IMR-90 (cell line): ENCODE data around the gene SLC25A12. TPM values are rescaled to one million over a fixed set of nuclear protein-coding genes. Genes with fewer than 3 reads are reported as not detected.

Experiments
- ATAC-seq: fragments of 200-7000 bp; cut with Tn5 transposase; 2 replicates; pipeline ENCODE4 v1.9.1; 2020; ENCODE audit warnings: low read depth, mild to moderate bottlenecking, moderate library complexity
- BruUV-seq: library from RNA; stranded (reverse); fragments of 400-500 nt; replicated peaks from 2 replicates; lab custom pipeline; 2021; lab: Mats Ljungman, UMichigan
- CTCF ChIA-PET: fragments of 300-600 bp; formaldehyde crosslinking; extraction: SDS; loops from one replicate; lab custom pipeline; 2021; ENCODE audit warnings: antibody characterized with exemption; lab: Yijun Ruan, JAX
- POLR2A ChIA-PET: fragments of 300-600 bp; sonication (Branson Sonifier 250); formaldehyde crosslinking; loops from one replicate; lab custom pipeline; 2022; ENCODE audit warnings: antibody characterized with exemption; ENCODE audit not compliant: unreplicated experiment; lab: Charles Lee
- DNase-seq: peaks from one replicate; pipeline ENCODE4 v3.0.0; 2013
- H2AFZ ChIP-seq: replicated peaks from 2 replicates; pipeline ENCODE3; 2013; ENCODE audit warnings: low read length, mild to moderate bottlenecking; ENCODE audit not compliant: poor library complexity
- H2AK5ac ChIP-seq: 2 replicates; pipeline ENCODE4 v1.6.1; 2013; ENCODE audit warnings: low read depth, low read length, inconsistent platforms
- H2AK9ac ChIP-seq: replicated peaks from 2 replicates; pipeline ENCODE3; 2013; ENCODE audit warnings: mild to moderate bottlenecking, low read depth, low read length, moderate library complexity; ENCODE audit not compliant: poor library complexity
- H2BK120ac ChIP-seq: 2 replicates; pipeline ENCODE4 v1.6.1; 2013; ENCODE audit warnings: low read depth, low read length, inconsistent platforms
- H2BK15ac ChIP-seq: 3 replicates; pipeline ENCODE4 v1.6.1; 2013; ENCODE audit warnings: low read depth, low read length, inconsistent platforms
- H2BK20ac ChIP-seq: 2 replicates; pipeline ENCODE4 v1.6.1; 2013; ENCODE audit warnings: low read depth, mild to moderate bottlenecking, inconsistent platforms, low read length, moderate library complexity
- H2BK5ac ChIP-seq: 2 replicates; pipeline ENCODE4 v1.6.1; 2013; ENCODE audit warnings: mild to moderate bottlenecking, low read depth, low read length, inconsistent platforms; ENCODE audit not compliant: poor library complexity, severe bottlenecking
- H3K14ac ChIP-seq: replicated peaks from 2 replicates; pipeline ENCODE4 v1.6.1; 2013; ENCODE audit warnings: low read depth, low read length, inconsistent platforms
- H3K18ac ChIP-seq: 2 replicates; pipeline ENCODE4 v1.6.1; 2013; ENCODE audit warnings: low read depth, low read length, control low read depth
- H3K23ac ChIP-seq: 2 replicates; pipeline ENCODE4 v1.6.1; 2013; ENCODE audit warnings: low read depth, low read length, inconsistent platforms
- H3K27ac ChIP-seq: 2 replicates; pipeline ENCODE4 v1.5.1; 2013; ENCODE audit warnings: mild to moderate bottlenecking, control low read depth, low read length; ENCODE audit not compliant: insufficient read depth
- H3K27me3 ChIP-seq: 2 replicates; pipeline ENCODE4 v1.6.1; 2013; ENCODE audit warnings: low read length; ENCODE audit not compliant: control insufficient read depth, insufficient read depth
- H3K36me3 ChIP-seq: 2 replicates; pipeline ENCODE4 v1.6.1; 2013; ENCODE audit warnings: low read length, mixed read lengths; ENCODE audit not compliant: control insufficient read depth, insufficient read depth
- H3K4ac ChIP-seq: 2 replicates; pipeline ENCODE4 v1.6.1; 2013; ENCODE audit warnings: low read depth, low read length, inconsistent platforms
- H3K4me1 ChIP-seq: 2 replicates; pipeline ENCODE4 v1.6.1; 2013; ENCODE audit warnings: low read length, mixed read lengths; ENCODE audit not compliant: control insufficient read depth, insufficient read depth
- H3K4me2 ChIP-seq: 2 replicates; pipeline ENCODE4 v1.6.1; 2013; ENCODE audit warnings: low read depth, mild to moderate bottlenecking, control low read depth, low read length, moderate library complexity
- H3K4me3 ChIP-seq: 2 replicates; pipeline ENCODE4 v1.5.1; 2013; ENCODE audit warnings: low read depth, mild to moderate bottlenecking, control low read depth, low read length, moderate library complexity; ENCODE audit not compliant: insufficient read depth
- H3K56ac ChIP-seq: 2 replicates; pipeline ENCODE4 v1.6.1; 2013; ENCODE audit warnings: low read length, inconsistent platforms; ENCODE audit not compliant: insufficient read depth; ENCODE audit errors: extremely low read depth
- H3K79me1 ChIP-seq, 2 experiments: 2 replicates each; pipeline ENCODE4 v1.6.1; 2013; ENCODE audit warnings: low read length in 2 of 2, inconsistent platforms in 1 of 2, low read depth in 1 of 2
- H3K9ac ChIP-seq: 2 replicates; pipeline ENCODE4 v1.6.1; 2013; ENCODE audit warnings: low read depth, low read length, control low read depth
- H3K9me1 ChIP-seq: 2 replicates; pipeline ENCODE4 v1.6.1; 2013; ENCODE audit warnings: low read length, inconsistent platforms; ENCODE audit not compliant: insufficient read depth
- H3K9me3 ChIP-seq: 2 replicates; pipeline ENCODE4 v1.6.1; 2013; ENCODE audit warnings: low read length; ENCODE audit not compliant: control insufficient read depth, insufficient read depth
- H4K20me1 ChIP-seq: 2 replicates; pipeline ENCODE4 v1.6.1; 2013; ENCODE audit warnings: low read length, inconsistent platforms; ENCODE audit not compliant: insufficient read depth
- H4K5ac ChIP-seq: 2 replicates; pipeline ENCODE4 v1.6.1; 2013; ENCODE audit warnings: mild to moderate bottlenecking, low read depth, low read length, control low read depth
- H4K8ac ChIP-seq, 2 experiments: 2 replicates each; pipeline ENCODE4 v1.6.1; 2013; ENCODE audit warnings: low read depth in 2 of 2, low read length in 2 of 2, control low read depth in 1 of 2, inconsistent platforms in 1 of 2
- H4K91ac ChIP-seq: 2 replicates; pipeline ENCODE4 v1.6.1; 2013; ENCODE audit warnings: low read depth, low read length, inconsistent platforms; ENCODE audit not compliant: insufficient read depth
- BHLHE40 ChIP-seq: fragments of 150-350 bp; IDR thresholded peaks from 2 replicates; pipeline ENCODE4 v1.6.1; 2016; ENCODE audit warnings: mild to moderate bottlenecking, low read depth, low read length
- CHD1 ChIP-seq: IDR thresholded peaks from 2 replicates; pipeline ENCODE4 v1.6.1; 2012; ENCODE audit warnings: low read depth, low read length, improper control_type of control experiment
- FOS ChIP-seq: fragments of 150-350 bp; IDR thresholded peaks from 2 replicates; pipeline ENCODE4 v1.6.1; 2016; ENCODE audit warnings: low read depth, low read length
- MXI1 ChIP-seq: IDR thresholded peaks from 2 replicates; pipeline ENCODE4 v1.6.1; 2012; ENCODE audit warnings: low read depth, mild to moderate bottlenecking, low read length, moderate library complexity, borderline replicate concordance
- NFE2L2 ChIP-seq: fragments of 150-350 bp; IDR thresholded peaks from 2 replicates; pipeline ENCODE4 v1.6.1; 2016; ENCODE audit warnings: low read depth, mild to moderate bottlenecking, low read length
- POLR2A ChIP-seq: IDR thresholded peaks from 2 replicates; pipeline ENCODE4 v1.6.1; 2012; ENCODE audit warnings: mild to moderate bottlenecking, low read depth, low read length
- RAD21 ChIP-seq: IDR thresholded peaks from 2 replicates; pipeline ENCODE4 v1.6.1; 2012; ENCODE audit warnings: low read length, improper control_type of control experiment
- RCOR1 ChIP-seq: IDR thresholded peaks from 2 replicates; pipeline ENCODE4 v1.6.1; 2012; ENCODE audit warnings: mild to moderate bottlenecking, low read length, improper control_type of control experiment; ENCODE audit not compliant: insufficient replicate concordance
- SMC3 ChIP-seq: fragments of 150-350 bp; IDR thresholded peaks from 2 replicates; pipeline ENCODE4 v1.6.1; 2016; ENCODE audit warnings: low read depth, mild to moderate bottlenecking, antibody characterized with exemption, low read length, moderate library complexity
- WGBS, 2 experiments: methylation state at CpG; one replicate each; pipeline versions ENCODE4 v1.1.5 to v1.1.7; 2013; ENCODE audit warnings: missing lambda C conversion rate in 2 of 2; ENCODE audit not compliant: insufficient read length in 1 of 2; ENCODE audit errors: extremely low coverage in 2 of 2; 5-methylcytosine and 5-hydroxymethylcytosine counted together
- dilution Hi-C: fragments of 300-500 bp; cut with HindIII; formaldehyde crosslinking; loops from one replicate; pipeline ENCODE4 v1.14.3; 2018; ENCODE audit warnings: low sequenced_read_pairs; ENCODE audit not compliant: unreplicated experiment
- in situ Hi-C: fragments of 300-500 bp; cut with MboI; formaldehyde crosslinking; loops from 3 replicates; pipeline ENCODE4 v1.14.3; 2019; ENCODE audit warnings: low sequenced_read_pairs, inconsistent platforms, mixed read lengths
- intact Hi-C: fragments of 100-400 bp; cut with micrococcal nuclease; formaldehyde crosslinking; loops from 2 replicates; pipeline ENCODE4 v1.10.0; 2022
- polyA plus RNA-seq, 3 experiments: library from polyadenylated mRNA; depleted of rRNA; stranded (reverse); fragments of >200 nt; gene quantifications; 2 replicates each; pipeline ENCODE4 v1.2.3, GENCODE V29; 2012; ENCODE audit warnings: low replicate concordance in 1 of 3
- total RNA-seq: library from RNA; depleted of rRNA; stranded (reverse); fragments of >200 nt; gene quantifications from 2 replicates; pipeline ENCODE4 v1.2.3, GENCODE V29; 2012
- TF ChIP-seq, protein P1 (sequence below): conservative IDR thresholded peaks from 2 replicates; pipeline ENCODE4 v1.5.1; 2012; ENCODE audit warnings: mild to moderate bottlenecking, low read depth, low read length, improper control_type of control experiment

The SLC25A12 gene
- total and polyA plus RNA-seq, 2 of the 4 experiments (the other 2 are of a cell fraction) = 16.3 to 17.6 TPM

GRCh38 chr2:171754254-171754939 lies 139.6 kb downstream of the SLC25A12 start:
- no peak overlapping the region for H3K56ac ChIP-seq
- H3K23ac ChIP-seq = no peak overlapping the region
- no peak overlapping the region for H2AK9ac ChIP-seq
- H4K91ac ChIP-seq = no peak overlapping the region
- H3K27me3 ChIP-seq = no peaks in the 10 kb centered on the region
- no peaks in the 10 kb centered on the region for H3K9me3 ChIP-seq
- no peak overlapping the region for H2BK5ac ChIP-seq
- dilution Hi-C loops = no loop called here
- no peak overlapping the region for H3K27ac ChIP-seq
- H4K5ac ChIP-seq = no peak overlapping the region
- H3K4me2 ChIP-seq = no peak overlapping the region
- H3K36me3 ChIP-seq = peaks cover 12% of the 10 kb centered on the region
- H4K8ac ChIP-seq = no peak overlapping the region
- no peak overlapping the region for H3K18ac ChIP-seq
- no CpG with 5 or more reads among the region's 1 CpG for WGBS, 2 experiments
- TF ChIP-seq NFE2L2 (no peak), BHLHE40 (no peak), CHD1 (no peak), RAD21 (no peak), MXI1 (no peak), FOS (no peak), RCOR1 (no peak), POLR2A (no peak), SMC3 (no peak)
- TF ChIP-seq, protein P1, sequence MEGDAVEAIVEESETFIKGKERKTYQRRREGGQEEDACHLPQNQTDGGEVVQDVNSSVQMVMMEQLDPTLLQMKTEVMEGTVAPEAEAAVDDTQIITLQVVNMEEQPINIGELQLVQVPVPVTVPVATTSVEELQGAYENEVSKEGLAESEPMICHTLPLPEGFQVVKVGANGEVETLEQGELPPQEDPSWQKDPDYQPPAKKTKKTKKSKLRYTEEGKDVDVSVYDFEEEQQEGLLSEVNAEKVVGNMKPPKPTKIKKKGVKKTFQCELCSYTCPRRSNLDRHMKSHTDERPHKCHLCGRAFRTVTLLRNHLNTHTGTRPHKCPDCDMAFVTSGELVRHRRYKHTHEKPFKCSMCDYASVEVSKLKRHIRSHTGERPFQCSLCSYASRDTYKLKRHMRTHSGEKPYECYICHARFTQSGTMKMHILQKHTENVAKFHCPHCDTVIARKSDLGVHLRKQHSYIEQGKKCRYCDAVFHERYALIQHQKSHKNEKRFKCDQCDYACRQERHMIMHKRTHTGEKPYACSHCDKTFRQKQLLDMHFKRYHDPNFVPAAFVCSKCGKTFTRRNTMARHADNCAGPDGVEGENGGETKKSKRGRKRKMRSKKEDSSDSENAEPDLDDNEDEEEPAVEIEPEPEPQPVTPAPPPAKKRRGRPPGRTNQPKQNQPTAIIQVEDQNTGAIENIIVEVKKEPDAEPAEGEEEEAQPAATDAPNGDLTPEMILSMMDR = no peak
- H3K4me3 ChIP-seq = no peak overlapping the region
- H3K4ac ChIP-seq = no peak overlapping the region
- DNase-seq = peak; percentile 19
- H2BK120ac ChIP-seq = no peak overlapping the region
- H2AK5ac ChIP-seq = no peak overlapping the region
- ATAC-seq = peak; percentile 82
- H2BK15ac ChIP-seq = no peak overlapping the region
- POLR2A ChIA-PET = no interaction called here
- no peak overlapping the region for H2AFZ ChIP-seq
- H3K14ac ChIP-seq = no peak overlapping the region
- no peaks in the 10 kb centered on the region for H3K9me1 ChIP-seq
- intact Hi-C loops = no loop called here
- in situ Hi-C loops = no loop called here
- no peak overlapping the region for H2BK20ac ChIP-seq
- peaks cover 3% of the 10 kb centered on the region; the same call in 1 of the 2 replicates for H4K20me1 ChIP-seq
- H3K9ac ChIP-seq = no peak overlapping the region
- CTCF ChIA-PET = interaction anchor here (0.6 kb wide), 1 partner anchor 9 kb away, joined by 3 read pairs; no protein-coding TSS in a partner anchor
- no peaks in the 10 kb centered on the region; a peak in 1 of 4 replicates for H3K79me1 ChIP-seq
- H3K4me1 ChIP-seq = no peaks in the 10 kb centered on the region
- BruUV-seq = no TSS peak
